NCI-H526 (cell line): ENCODE results near the gene EGFLAM.
"Not testable (repeated sequence)": the region's sequence is repeated elsewhere in the genome, so short reads cannot be mapped to it uniquely, and the experiment has no call there.

Experiments used
- DNase-seq, 2 experiments: peaks; one replicate each; lab custom pipeline; 2025; lab: John Stamatoyannopoulos, UW

The EGFLAM gene

GRCh38 chr5:38376404-38376803, 118.0 kb downstream of the EGFLAM start:
- no peak for DNase-seq

- DNase-seq = no peak
These were observed 120.2 kb downstream of the EGFLAM start for GRCh38 chr5:38378579-38378978.

GRCh38 chr5:38379350-38379937, 121.1 kb downstream of the EGFLAM start:
- DNase-seq = no peak

- DNase-seq = no peak
These were observed 122.2 kb downstream of the EGFLAM start for GRCh38 chr5:38380537-38380936.

- no peak for DNase-seq
These were observed 123.0 kb downstream of the EGFLAM start for GRCh38 chr5:38381361-38381760.

GRCh38 chr5:38382898-38383297, 124.5 kb downstream of the EGFLAM start:
- DNase-seq = peak; percentile 24 to 86

GRCh38 chr5:38383701-38384100, 125.3 kb downstream of the EGFLAM start:
- DNase-seq = no peak

- DNase-seq = no peak
These were observed 126.0 kb downstream of the EGFLAM start for GRCh38 chr5:38384396-38384795.

- DNase-seq = no peak
These were observed 128.8 kb downstream of the EGFLAM start for GRCh38 chr5:38387161-38387560.

- DNase-seq = no peak
These were observed 135.3 kb downstream of the EGFLAM start for GRCh38 chr5:38393636-38394035.

GRCh38 chr5:38396766-38397165, 138.4 kb downstream of the EGFLAM start:
- no peak for DNase-seq

GRCh38 chr5:38400365-38400764, 142.0 kb downstream of the EGFLAM start:
- DNase-seq = no peak

GRCh38 chr5:38401145-38401544, 142.8 kb downstream of the EGFLAM start:
- DNase-seq = no peak

GRCh38 chr5:38403406-38403805, 145.0 kb downstream of the EGFLAM start:
- DNase-seq = no peak

GRCh38 chr5:38403877-38404635, 145.7 kb downstream of the EGFLAM start:
- DNase-seq = no peak

GRCh38 chr5:38404667-38405276, 146.4 kb downstream of the EGFLAM start:
- peak in 1 of 2 experiments; percentile 51 for DNase-seq

GRCh38 chr5:38408446-38409198, 150.3 kb downstream of the EGFLAM start:
- no peak for DNase-seq

- DNase-seq = no peak
These were observed 152.1 kb downstream of the EGFLAM start for GRCh38 chr5:38410304-38410990.

- DNase-seq = no peak
These were observed 155.3 kb downstream of the EGFLAM start for GRCh38 chr5:38413696-38414095.

GRCh38 chr5:38414348-38414747, 156.0 kb downstream of the EGFLAM start:
- DNase-seq = no peak

- not testable (repeated sequence) for DNase-seq
These were observed 157.4 kb downstream of the EGFLAM start for GRCh38 chr5:38415772-38416171.

- no peak for DNase-seq
These were observed 159.3 kb downstream of the EGFLAM start for GRCh38 chr5:38417658-38418017.
